Coronary artery (tissue), 2 donors: ENCODE measurements around the gene MCC.

Experiments used
- DNase-seq: peaks from one replicate; pipeline ENCODE4 v3.0.0-alpha.2; 2017; ENCODE audit warnings: low spot score
- H3K27ac ChIP-seq, 2 donors: fragments of 200-600 bp; sonication (generic); one replicate each; pipeline ENCODE4 v1.5.1; 2016 to 2019
- H3K4me3 ChIP-seq: fragments of 200-600 bp; sonication (generic); 2 replicates; pipeline ENCODE4 v1.5.1; 2016; ENCODE audit warnings: mild to moderate bottlenecking, moderate library complexity
- TF ChIP-seq, protein P1 (sequence below): fragments of 200-600 bp; sonication (generic); IDR thresholded peaks from one replicate; pipeline ENCODE4 v1.5.1; 2019; ENCODE audit warnings: antibody characterized with exemption

Gene MCC

GRCh38 chr5:113487781-113488644 is at the start of gene MCC:
TSS of gene MCC (minus strand) at chr5:113488453.
- TF ChIP-seq, protein P1, sequence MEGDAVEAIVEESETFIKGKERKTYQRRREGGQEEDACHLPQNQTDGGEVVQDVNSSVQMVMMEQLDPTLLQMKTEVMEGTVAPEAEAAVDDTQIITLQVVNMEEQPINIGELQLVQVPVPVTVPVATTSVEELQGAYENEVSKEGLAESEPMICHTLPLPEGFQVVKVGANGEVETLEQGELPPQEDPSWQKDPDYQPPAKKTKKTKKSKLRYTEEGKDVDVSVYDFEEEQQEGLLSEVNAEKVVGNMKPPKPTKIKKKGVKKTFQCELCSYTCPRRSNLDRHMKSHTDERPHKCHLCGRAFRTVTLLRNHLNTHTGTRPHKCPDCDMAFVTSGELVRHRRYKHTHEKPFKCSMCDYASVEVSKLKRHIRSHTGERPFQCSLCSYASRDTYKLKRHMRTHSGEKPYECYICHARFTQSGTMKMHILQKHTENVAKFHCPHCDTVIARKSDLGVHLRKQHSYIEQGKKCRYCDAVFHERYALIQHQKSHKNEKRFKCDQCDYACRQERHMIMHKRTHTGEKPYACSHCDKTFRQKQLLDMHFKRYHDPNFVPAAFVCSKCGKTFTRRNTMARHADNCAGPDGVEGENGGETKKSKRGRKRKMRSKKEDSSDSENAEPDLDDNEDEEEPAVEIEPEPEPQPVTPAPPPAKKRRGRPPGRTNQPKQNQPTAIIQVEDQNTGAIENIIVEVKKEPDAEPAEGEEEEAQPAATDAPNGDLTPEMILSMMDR: no peak
- peak; percentile 80 for DNase-seq
- Histone ChIP-seq H3K27ac (peak within 1 kb of the TSS; percentile 2 to 59), H3K4me3 (peak within 1 kb of the TSS; percentile 87)

DNA sequence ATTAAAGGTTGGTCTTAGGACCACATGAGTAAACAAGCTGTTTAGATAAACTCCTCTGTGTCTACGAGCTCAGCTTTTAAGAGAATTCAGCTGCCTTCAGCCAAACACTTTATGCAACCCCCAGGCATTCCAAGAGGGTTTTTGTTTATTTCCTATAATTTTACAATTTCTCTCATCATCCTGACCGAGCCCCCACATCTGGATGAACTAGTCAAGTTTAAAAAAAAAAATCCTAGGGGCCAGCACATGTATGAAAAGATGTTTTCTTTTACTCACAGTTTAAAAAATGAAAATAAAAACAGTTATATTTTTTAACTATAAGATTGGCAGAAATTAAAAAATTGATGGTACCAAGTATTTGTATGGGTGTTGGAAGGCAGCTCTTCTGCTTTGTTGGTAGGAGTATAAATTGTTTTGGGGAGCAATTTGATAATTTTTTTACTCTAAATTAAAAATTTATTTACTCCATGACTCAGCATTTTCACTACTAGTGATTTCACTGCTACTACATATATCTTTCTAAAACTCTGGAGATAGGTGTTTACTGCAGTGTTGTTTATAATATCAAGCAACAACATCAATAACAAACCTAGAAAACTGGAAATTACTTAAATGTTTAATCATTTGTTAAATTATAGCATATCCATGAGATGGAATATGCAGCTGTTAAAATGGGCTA is 43.4 kb upstream of the MCC start:
- no peak overlapping the region for H3K4me3 ChIP-seq
- no peak overlapping the region for H3K27ac ChIP-seq
- TF ChIP-seq, protein P1: no peak
- no peak for DNase-seq

- no peak overlapping the region for H3K4me3 ChIP-seq
- H3K27ac ChIP-seq: no peak overlapping the region
- TF ChIP-seq, protein P1: no peak
- no peak for DNase-seq
Measured at GRCh38 chr5:113527746-113528145, 39.5 kb upstream of the MCC start.

- TF ChIP-seq, protein P1: no peak
- no peak for DNase-seq
- no peak overlapping the region for H3K27ac ChIP-seq
- H3K4me3 ChIP-seq: no peak overlapping the region
Measured at GRCh38 chr5:113526421-113526820, 38.2 kb upstream of the MCC start.

DNA sequence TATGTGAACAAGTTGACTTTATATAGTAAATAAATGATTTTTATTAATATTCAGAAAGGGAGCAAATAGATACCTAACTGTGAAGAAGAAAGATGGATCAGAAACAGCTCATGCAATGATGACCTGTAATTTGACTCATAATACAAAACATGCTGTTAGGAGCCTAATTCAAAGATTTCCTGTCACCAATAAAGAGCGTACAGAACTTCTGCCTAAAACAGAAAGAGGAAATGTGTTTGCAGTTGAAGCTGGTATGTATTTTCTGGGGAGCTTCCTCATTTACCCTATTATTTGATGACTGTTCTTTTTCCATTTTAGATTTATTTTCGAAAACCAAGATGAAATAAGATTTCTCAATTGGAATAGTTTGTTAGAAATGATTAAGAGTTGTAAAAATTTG is 36.7 kb upstream of the MCC start:
- H3K27ac ChIP-seq: no peak overlapping the region
- H3K4me3 ChIP-seq: no peak overlapping the region
- TF ChIP-seq, protein P1: no peak
- no peak for DNase-seq

GRCh38 chr5:113523168-113523567 is 34.9 kb upstream of the MCC start:
- H3K4me3 ChIP-seq: no peak overlapping the region
- no peak overlapping the region for H3K27ac ChIP-seq
- TF ChIP-seq, protein P1: no peak
- no peak for DNase-seq
